GM23338 (cell line): ENCODE results near the gene SNAI1. TPM values are rescaled to one million over a fixed set of nuclear protein-coding genes. Genes with fewer than 3 reads are reported as not detected.

Source experiments
- ATAC-seq: fragments of 200-7000 bp; cut with Tn5 transposase; 3 replicates; pipeline ENCODE4 v1.9.1; 2020
- DNase-seq: peaks from one replicate; pipeline ENCODE4 v3.0.0-alpha.2; 2015; ENCODE audit warnings: low spot score
- H2AFZ ChIP-seq: fragments of 200-600 bp; sonication (generic); 2 replicates; pipeline ENCODE4 v1.8.0; 2016; ENCODE audit warnings: antibody characterized with exemption, mild to moderate bottlenecking, moderate library complexity
- H3F3A ChIP-seq: fragments of 200-600 bp; sonication (generic); replicated peaks from 2 replicates; pipeline ENCODE4 v1.8.0; 2017; ENCODE audit warnings: antibody characterized with exemption, mixed run types, low read depth
- H3K27ac ChIP-seq: fragments of 200-600 bp; sonication (generic); 2 replicates; pipeline ENCODE4 v1.6.1; 2016; ENCODE audit warnings: low read depth
- H3K27me3 ChIP-seq: fragments of 200-600 bp; sonication (generic); 2 replicates; pipeline ENCODE4 v1.8.0; 2016; ENCODE audit warnings: mild to moderate bottlenecking, mixed run types, moderate library complexity; ENCODE audit not compliant: insufficient read depth
- H3K36me3 ChIP-seq: fragments of 200-600 bp; sonication (generic); 2 replicates; pipeline ENCODE4 v1.8.0; 2016; ENCODE audit warnings: mild to moderate bottlenecking; ENCODE audit not compliant: insufficient read depth
- H3K4me1 ChIP-seq: fragments of 200-600 bp; sonication (generic); 2 replicates; pipeline ENCODE4 v1.8.0; 2016; ENCODE audit warnings: mild to moderate bottlenecking, moderate library complexity; ENCODE audit not compliant: insufficient read depth
- H3K4me2 ChIP-seq: fragments of 200-600 bp; sonication (generic); 2 replicates; pipeline ENCODE4 v1.7.1; 2017; ENCODE audit warnings: mixed run types
- H3K4me3 ChIP-seq: fragments of 200-600 bp; sonication (generic); 2 replicates; pipeline ENCODE4 v1.6.1; 2016; ENCODE audit warnings: mixed run types
- H3K79me2 ChIP-seq: fragments of 200-600 bp; sonication (generic); replicated peaks from 2 replicates; pipeline ENCODE4 v1.8.0; 2017; ENCODE audit warnings: mild to moderate bottlenecking; ENCODE audit not compliant: insufficient read depth
- H3K9me2 ChIP-seq: fragments of 200-600 bp; sonication (generic); 2 replicates; pipeline ENCODE4 v1.8.0; 2017; ENCODE audit not compliant: insufficient read depth
- H4K20me1 ChIP-seq: fragments of 200-600 bp; sonication (generic); replicated peaks from 2 replicates; pipeline ENCODE4 v1.8.0; 2017; ENCODE audit warnings: mild to moderate bottlenecking; ENCODE audit not compliant: insufficient read depth
- H3K27ac Mint-ChIP-seq: 2 replicates; pipeline ENCODE4 v1.8.0; 2020; ENCODE audit warnings: inconsistent platforms, mild to moderate bottlenecking, moderate library complexity, mixed read lengths
- H3K27me3 Mint-ChIP-seq: 3 replicates; pipeline ENCODE4 v1.8.0; 2022; ENCODE audit warnings: low read depth, mild to moderate bottlenecking, moderate library complexity, mixed read lengths, inconsistent platforms; ENCODE audit not compliant: insufficient read depth, poor library complexity
- H3K36me3 Mint-ChIP-seq: 3 replicates; pipeline ENCODE4 v1.8.0; 2021; ENCODE audit warnings: low read depth, mild to moderate bottlenecking, inconsistent platforms, moderate library complexity, mixed read lengths
- H3K4me1 Mint-ChIP-seq: 3 replicates; pipeline ENCODE4 v1.8.0; 2020; ENCODE audit warnings: mild to moderate bottlenecking, inconsistent platforms, mixed read lengths
- H3K4me3 Mint-ChIP-seq: 3 replicates; pipeline ENCODE4 v1.8.0; 2021; ENCODE audit warnings: moderate library complexity, mild to moderate bottlenecking, inconsistent platforms, mixed read lengths
- H3K9me3 Mint-ChIP-seq: 3 replicates; pipeline ENCODE4 v1.8.0; 2020; ENCODE audit warnings: moderate library complexity, mild to moderate bottlenecking, inconsistent platforms, mixed read lengths
- CTCF ChIP-seq, 2 experiments: fragments of 200-600 bp in 1 of 2; sonication (generic) in 1 of 2; conservative IDR thresholded peaks; 2 replicates each; pipeline versions ENCODE4 v1.5.1 to v1.6.1; 2016 to 2017; ENCODE audit warnings: antibody characterized with exemption in 2 of 2, low read depth in 2 of 2, mild to moderate bottlenecking in 2 of 2, moderate library complexity in 1 of 2
- EZH2phosphoT487 ChIP-seq: fragments of 200-600 bp; sonication (generic); IDR thresholded peaks from one replicate; pipeline ENCODE4 v1.8.1; 2018; ENCODE audit warnings: antibody characterized with exemption; ENCODE audit not compliant: unreplicated experiment
- NANOG ChIP-seq: IDR thresholded peaks from 2 replicates; pipeline ENCODE4 v1.6.1; 2016; ENCODE audit warnings: antibody characterized with exemption, borderline replicate concordance
- STAT1 ChIP-seq: IDR thresholded peaks from one replicate; pipeline ENCODE4 v1.6.1; 2016; ENCODE audit warnings: antibody characterized with exemption; ENCODE audit not compliant: unreplicated experiment
- ZNF462 ChIP-seq: fragments of 250-450 bp; sonication (Bioruptor Pico); IDR thresholded peaks from 2 replicates; pipeline ENCODE4 v1.5.0; 2020; ENCODE audit warnings: mild to moderate bottlenecking, moderate library complexity
- polyA plus RNA-seq: library from polyadenylated mRNA; unstranded; fragments of >200 nt; fragmentation: Nextera tagmentation; extraction: Ambion mirVana; gene quantifications from 2 replicates; pipeline ENCODE4 v1.2.1, GENCODE V29; 2016
- total RNA-seq: library from RNA; depleted of rRNA; stranded (reverse); fragments of >200 nt; shearing (Covaris generic); gene quantifications from 2 replicates; pipeline ENCODE4 v1.2.3, GENCODE V29; 2014

The SNAI1 gene
- total and polyA plus RNA-seq, 2 experiments from 2014 or later = 4.2 to 8.4 TPM

- TF ChIP-seq ZNF462 (CRISPR knock-in tag) (no peak), EZH2phosphoT487 (no peak)
Measured at GRCh38 chr20:49948178-49948577, 34.6 kb upstream of the SNAI1 start (continued).

GRCh38 chr20:49948809-49949507 is 33.8 kb upstream of the SNAI1 start:
- peaks cover 6% of the 10 kb centered on the region for H3K27me3 Mint-ChIP-seq
- H3K9me3 Mint-ChIP-seq = no peaks in the 10 kb centered on the region; the same call in 2 of the 3 replicates
- Histone ChIP-seq H3K27me3 (no peaks in the 10 kb centered on the region), H3K79me2 (peaks cover 25% of the 10 kb centered on the region), H3K36me3 (peaks cover 47% of the 10 kb centered on the region), H3K4me1 (no peaks in the 10 kb centered on the region), H3K4me3 (no peak overlapping the region), H3F3A (0 out of 2 replicates have a peak, but pooled peaks cover 7% of the 10 kb centered on the region), H3K27ac (no peak overlapping the region), H4K20me1 (peaks cover 18% of the 10 kb centered on the region), H3K4me2 (no peak overlapping the region), H3K9me2 (no peaks in the 10 kb centered on the region), H2AFZ (no peak overlapping the region)
- no peak for TF ChIP-seq STAT1
- no peak for TF ChIP-seq CTCF (conservative IDR thresholded peaks at IDR 0.05; ENCODE audit: low read depth in 2 of 2)
- no peak for TF ChIP-seq NANOG
- ATAC-seq (no peak), DNase-seq (no peak)
- peaks cover 87% of the 10 kb centered on the region for H3K36me3 Mint-ChIP-seq
- H3K27ac Mint-ChIP-seq = no peak overlapping the region; the same call in 1 of the 2 replicates
- no peak overlapping the region for H3K4me3 Mint-ChIP-seq
- no peaks in the 10 kb centered on the region for H3K4me1 Mint-ChIP-seq
